ENCODE measurements around the gene COMTD1. TPM values are rescaled to one million over a fixed set of nuclear protein-coding genes. Genes with fewer than 3 reads are reported as not detected.

COMTD1 gene
- total RNA-seq, 2 donors from 2014 or later = 9.6 to 14.4 TPM

- Histone ChIP-seq H3K27me3 (ENCODE audit: control insufficient read depth, insufficient read depth, low read length, poor library complexity, severe bottlenecking) (no peaks in the 10 kb centered on the region), H3K9ac (ENCODE audit: extremely low read depth, low read length, poor library complexity, severe bottlenecking) (peak overlapping the region; percentile 95), H3K4me3 (ENCODE audit: low read length) (peak overlapping the region; percentile 98), H3K36me3 (ENCODE audit: control insufficient read depth, insufficient read depth, low read length) (peaks cover 57% of the 10 kb centered on the region), H3K9me3 (ENCODE audit: control insufficient read depth, low read length) (no peaks in the 10 kb centered on the region), H3K4me1 (ENCODE audit: control insufficient read depth, insufficient read depth, low read length) (peaks cover 12% of the 10 kb centered on the region), H3K27ac (ENCODE audit: low read depth, low read length) (no peak overlapping the region)
- H3K4me3 Mint-ChIP-seq = peak overlapping the region; percentile 99
- H3K27ac Mint-ChIP-seq = peak overlapping the region; percentile 59
- H3K27me3 Mint-ChIP-seq (ENCODE audit: insufficient read depth) = no peaks in the 10 kb centered on the region
- peak; percentile 29 for DNase-seq
- TF ChIP-seq CTCF (conservative IDR thresholded peaks at IDR 0.05) = no peak
- 85 to 94% methylated on average over 4 to 6 of the region's 6 CpGs for WGBS, 2 experiments (ENCODE audit: insufficient coverage in 1 of 2, insufficient read length in 1 of 2)
- H3K9me3 Mint-ChIP-seq = no peaks in the 10 kb centered on the region
- peaks cover 39% of the 10 kb centered on the region for H3K4me1 Mint-ChIP-seq
- peaks cover 57% of the 10 kb centered on the region for H3K36me3 Mint-ChIP-seq (ENCODE audit: low read depth)
These were observed 23.4 kb downstream of the COMTD1 start for GRCh38 chr10:75212343-75212742.

GRCh38 chr10:75211007-75211691 lies 24.6 kb downstream of the COMTD1 start:
- no peaks in the 10 kb centered on the region for H3K27me3 Mint-ChIP-seq (ENCODE audit: insufficient read depth)
- H3K4me1 Mint-ChIP-seq = peaks cover 48% of the 10 kb centered on the region

GRCh38 chr10:75210282-75211006 lies 25.3 kb downstream of the COMTD1 start, which contains the start of gene VDAC2:
Gene VDAC2 (plus strand): TSS chr10:75210796. CDS start chr10:75211159, 363 bp downstream.
- Histone ChIP-seq H3K27ac (ENCODE audit: low read depth, low read length) (peak within 1 kb of the TSS; percentile 100), H3K4me3 (ENCODE audit: low read length) (peak within 1 kb of the TSS; percentile 98), H3K9ac (ENCODE audit: extremely low read depth, low read length, poor library complexity, severe bottlenecking) (peak within 1 kb of the TSS; percentile 95), H3K27me3 (ENCODE audit: control insufficient read depth, insufficient read depth, low read length, poor library complexity, severe bottlenecking) (no peaks in the 10 kb centered on the region), H3K36me3 (ENCODE audit: control insufficient read depth, insufficient read depth, low read length) (peaks cover 38% of the 10 kb centered on the region), H3K4me1 (ENCODE audit: control insufficient read depth, insufficient read depth, low read length) (peaks cover 17% of the 10 kb centered on the region), H3K9me3 (ENCODE audit: control insufficient read depth, low read length) (no peaks in the 10 kb centered on the region)
- Mint-ChIP-seq H3K9me3 (no peaks in the 10 kb centered on the region), H3K36me3 (ENCODE audit: low read depth) (peaks cover 38% of the 10 kb centered on the region), H3K27ac (peak within 1 kb of the TSS; percentile 95), H3K27me3 (ENCODE audit: insufficient read depth) (no peaks in the 10 kb centered on the region), H3K4me3 (peak within 1 kb of the TSS; percentile 99), H3K4me1 (peaks cover 49% of the 10 kb centered on the region)
- WGBS, 2 experiments (ENCODE audit: insufficient coverage in 1 of 2, insufficient read length in 1 of 2) = 0% methylated on average over 21 to 80 of the region's 80 CpGs
- peak; percentile 95 for DNase-seq
- TF ChIP-seq CTCF (conservative IDR thresholded peaks at IDR 0.05) = no peak

More at GRCh38 chr10:75211007-75211691, 24.6 kb downstream of the COMTD1 start:
- 0 to 2% methylated on average over 7 to 38 of the region's 38 CpGs for WGBS, 2 experiments (ENCODE audit: insufficient coverage in 1 of 2, insufficient read length in 1 of 2)
- Histone ChIP-seq H3K4me3 (ENCODE audit: low read length) (peak overlapping the region; percentile 98), H3K36me3 (ENCODE audit: control insufficient read depth, insufficient read depth, low read length) (peaks cover 45% of the 10 kb centered on the region), H3K9me3 (ENCODE audit: control insufficient read depth, low read length) (no peaks in the 10 kb centered on the region), H3K27ac (ENCODE audit: low read depth, low read length) (peak overlapping the region; percentile 100), H3K4me1 (ENCODE audit: control insufficient read depth, insufficient read depth, low read length) (peaks cover 12% of the 10 kb centered on the region), H3K9ac (ENCODE audit: extremely low read depth, low read length, poor library complexity, severe bottlenecking) (peak overlapping the region; percentile 95), H3K27me3 (ENCODE audit: control insufficient read depth, insufficient read depth, low read length, poor library complexity, severe bottlenecking) (no peaks in the 10 kb centered on the region)
- Mint-ChIP-seq H3K4me3 (peak overlapping the region; percentile 99), H3K27ac (peak overlapping the region; percentile 95), H3K36me3 (ENCODE audit: low read depth) (peaks cover 45% of the 10 kb centered on the region), H3K9me3 (no peaks in the 10 kb centered on the region)
- no peak for TF ChIP-seq CTCF (conservative IDR thresholded peaks at IDR 0.05)
- DNase-seq = peak; percentile 57
